Right renal cortex interstitium (tissue), 3 donors: ENCODE results near the gene KRTAP5-10. TPM values are rescaled to one million over a fixed set of nuclear protein-coding genes. Genes with fewer than 3 reads are reported as not detected.
"Not testable (repeated sequence)": the region's sequence is repeated elsewhere in the genome, so short reads cannot be mapped to it uniquely, and the experiment has no call there.

ENCODE experiments used
- DNase-seq, 3 donors: peaks; one replicate each; pipeline ENCODE4 v3.0.0-alpha.2; 2013; ENCODE audit warnings: low read depth in 3 of 3, low spot score in 2 of 3
- polyA plus RNA-seq, 3 donors: library from polyadenylated mRNA; unstranded; fragments of 120-200 nt; gene quantifications; one replicate each; pipeline ENCODE4 v1.2.1, GENCODE V29; 2013; ENCODE audit not compliant: insufficient read length in 3 of 3

The KRTAP5-10 gene
- polyA plus RNA-seq, 3 donors, result 0.18 to 0.24 (median 0.20) TPM

DNA sequence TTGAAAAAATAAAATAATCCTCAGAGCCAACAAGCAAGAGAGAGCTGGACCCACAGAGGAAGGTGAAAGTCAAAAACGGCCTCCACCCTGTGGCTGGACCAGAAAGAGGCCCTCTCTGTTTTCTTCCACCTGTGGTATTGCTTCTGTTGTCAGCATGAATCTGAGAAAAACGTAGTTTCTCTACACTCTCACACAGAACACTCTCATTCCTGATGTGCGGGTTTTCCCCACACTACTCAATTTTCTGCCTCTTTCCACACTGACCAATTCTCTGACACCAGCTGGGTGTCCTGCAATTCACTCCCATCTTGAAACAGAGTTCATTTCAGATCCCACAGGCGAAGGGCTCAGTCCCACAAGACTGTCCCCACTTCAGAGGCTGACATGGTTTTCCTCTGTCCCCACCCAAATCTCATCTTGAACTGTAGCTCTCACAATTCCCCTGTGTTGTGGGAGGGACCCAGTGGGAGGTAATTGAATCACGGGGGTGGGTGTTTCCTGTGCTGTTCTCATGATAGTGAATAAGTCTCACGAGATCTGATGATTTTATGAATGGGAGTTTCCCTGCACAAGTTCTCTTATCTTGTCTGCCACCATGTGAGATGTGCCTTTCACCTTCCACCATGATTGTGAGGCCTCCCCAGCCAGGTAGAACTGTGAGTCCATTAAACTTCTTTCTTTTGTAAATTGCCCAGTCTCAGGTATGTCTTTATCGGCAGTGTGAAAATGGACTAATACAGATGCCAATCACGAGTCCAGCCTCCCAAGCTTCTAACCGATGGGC is 24.6 kb upstream of the KRTAP5-10 start:
- DNase-seq, result not testable (repeated sequence)

DNA sequence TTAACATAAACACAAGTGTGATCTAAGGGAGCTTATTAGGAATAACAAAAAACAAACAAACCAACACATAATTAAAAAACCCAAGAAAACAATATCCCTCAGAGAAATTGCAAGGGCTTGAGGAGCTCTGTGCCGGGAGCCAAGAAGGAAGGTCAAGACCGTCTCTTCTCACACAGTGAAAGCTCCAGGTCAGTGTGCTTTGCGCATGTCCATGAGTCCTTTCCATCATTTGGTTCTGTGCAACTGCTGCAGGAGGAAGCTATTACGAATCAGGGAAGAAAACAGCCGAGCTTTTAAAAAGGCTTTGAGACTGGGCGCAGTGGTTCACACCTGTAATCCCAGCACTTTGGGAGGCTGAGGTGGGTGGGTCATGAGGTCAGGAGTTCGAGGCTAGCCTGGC is 23.0 kb upstream of the KRTAP5-10 start:
- no peak for DNase-seq

DNA sequence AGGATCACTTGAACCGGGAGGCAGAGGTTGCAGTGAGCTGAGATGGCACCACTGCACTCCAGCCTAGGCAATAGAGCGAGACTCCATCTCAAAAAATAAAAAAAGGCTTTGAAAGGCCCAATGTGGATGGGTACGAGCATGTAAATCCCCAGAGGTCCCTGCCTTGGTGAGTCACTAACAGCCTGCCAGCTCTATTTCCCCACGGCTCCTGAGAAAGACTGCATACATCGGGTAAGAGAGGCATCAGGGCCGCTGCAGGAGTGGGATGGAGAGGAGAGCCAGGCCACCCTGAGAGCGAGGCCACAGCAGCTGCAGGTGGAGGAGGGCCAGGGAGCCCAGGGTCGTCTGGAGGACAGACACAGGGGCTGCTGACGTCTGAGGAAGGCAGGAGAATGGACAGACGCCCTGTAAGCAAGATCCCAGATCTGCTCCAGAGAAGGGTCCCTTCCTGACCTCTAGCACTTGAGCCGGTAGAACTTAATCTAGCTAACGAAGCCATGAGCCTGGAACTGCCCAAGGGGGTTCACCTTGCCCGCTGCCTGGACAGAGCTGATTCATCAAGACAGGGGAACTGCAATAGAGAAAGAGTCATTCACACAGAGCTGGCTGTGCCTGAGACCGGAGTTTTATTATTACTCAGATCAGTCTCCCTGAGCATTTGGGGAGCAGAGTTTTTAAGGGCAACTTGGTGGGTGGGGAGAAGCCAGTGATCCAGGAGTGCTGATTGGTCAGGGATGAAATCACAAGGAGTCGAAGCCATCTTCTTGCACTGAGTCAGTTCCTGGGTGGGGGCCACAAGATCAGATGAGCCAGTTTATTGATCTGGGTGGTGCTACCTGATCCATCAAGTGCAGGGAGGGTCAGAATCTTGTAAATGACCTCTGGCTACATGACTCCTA is 22.2 kb upstream of the KRTAP5-10 start:
- DNase-seq, result no peak

DNA sequence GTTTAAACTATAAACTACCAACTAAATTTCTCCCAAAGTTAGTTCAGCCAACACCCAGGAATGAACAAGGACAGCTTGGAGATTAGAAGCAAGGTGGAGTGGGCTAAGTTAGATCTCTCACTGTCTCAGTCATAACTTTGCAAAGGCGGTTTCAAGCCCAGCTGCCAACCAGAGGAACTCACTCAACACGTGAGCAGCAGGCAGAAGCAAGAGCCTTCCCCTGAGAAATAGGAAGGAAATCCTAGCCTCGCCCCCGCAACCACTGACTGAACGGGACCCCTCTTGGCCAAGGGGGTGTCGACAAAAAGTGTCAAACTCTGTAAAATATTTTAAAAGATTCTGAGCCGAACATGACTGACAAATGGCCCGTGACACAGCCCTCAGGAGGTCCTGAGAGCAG is 21.5 kb upstream of the KRTAP5-10 start:
- DNase-seq, result no peak

DNA sequence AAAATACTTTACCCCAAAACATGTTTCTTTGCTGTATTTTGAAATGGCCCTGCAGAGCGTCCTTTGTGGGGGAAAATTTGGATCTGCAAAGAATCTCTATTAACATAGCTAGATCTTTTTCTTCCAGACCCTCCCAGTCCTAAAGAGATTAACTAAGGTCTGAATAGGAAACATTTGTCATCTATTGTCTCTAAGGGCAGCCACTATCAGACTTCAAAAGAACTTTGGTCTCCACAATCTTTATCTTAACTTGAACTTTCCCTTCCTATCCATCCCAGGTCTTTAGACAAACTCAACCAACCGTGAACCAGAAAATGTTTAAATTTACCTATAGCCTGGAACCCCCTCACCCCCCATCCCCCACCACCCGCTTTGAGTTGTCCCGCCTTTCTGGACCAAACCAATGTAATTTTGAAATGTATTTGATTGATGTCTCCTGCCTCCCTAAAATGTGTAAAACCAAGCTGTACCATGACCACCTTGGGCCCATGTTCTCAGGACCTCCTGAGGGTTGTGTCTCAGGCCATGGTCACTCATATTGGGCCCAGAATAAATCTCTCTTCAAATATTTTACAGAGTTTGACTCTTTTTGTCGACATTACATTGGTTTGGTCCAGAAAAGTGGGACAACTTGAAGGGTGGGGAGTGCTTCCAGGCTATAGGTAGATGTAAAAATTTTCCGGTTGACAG is 20.7 kb upstream of the KRTAP5-10 start:
- DNase-seq, result no peak

DNA sequence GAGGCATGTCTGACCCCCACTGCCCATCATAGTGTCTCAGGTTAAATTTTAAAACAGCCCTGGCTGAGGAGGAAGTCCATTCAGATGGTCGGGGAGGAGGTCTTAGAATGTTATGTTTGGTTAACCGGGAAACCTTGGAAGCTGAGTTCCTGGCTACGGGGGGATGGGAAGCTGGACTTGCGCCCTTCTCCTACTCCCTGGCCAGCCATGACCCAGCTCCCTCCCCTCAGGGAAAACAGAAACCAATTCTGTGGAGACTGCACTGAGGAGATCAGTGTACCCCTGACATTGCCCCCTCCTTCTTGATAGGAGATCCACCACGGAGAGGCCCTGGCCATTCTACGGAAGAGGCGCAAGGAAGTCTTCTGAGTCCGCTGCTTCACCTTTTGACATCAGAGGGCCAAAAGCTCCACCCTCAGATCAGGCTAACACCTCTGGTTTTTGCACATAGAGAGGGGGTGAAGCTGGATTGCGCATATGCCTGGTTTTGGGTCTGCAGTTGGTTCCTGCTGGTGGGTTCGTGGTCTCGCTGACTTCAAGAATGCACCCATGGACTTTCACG is 19.9 kb upstream of the KRTAP5-10 start:
- no peak for DNase-seq

DNA sequence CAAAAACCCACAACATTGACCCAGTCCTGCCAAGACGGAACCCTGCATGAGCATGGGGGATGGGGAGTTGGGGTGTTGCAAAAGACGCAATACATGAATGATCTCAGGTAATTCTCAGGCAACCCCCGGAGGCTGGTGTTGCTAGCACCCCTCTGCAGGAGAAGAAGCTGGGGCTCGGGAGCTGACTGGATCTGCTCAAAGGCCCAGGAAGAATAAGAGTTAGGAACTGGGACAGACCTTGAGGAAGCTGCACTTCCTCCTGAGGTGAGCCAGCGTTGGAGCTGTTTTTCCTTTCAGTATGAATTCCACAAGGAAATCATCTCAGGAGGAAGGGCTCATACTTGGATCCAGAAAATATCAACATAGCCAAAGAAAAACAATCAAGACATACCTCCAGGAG is 17.2 kb upstream of the KRTAP5-10 start, which contains the start of gene KRTAP5-9:
TSS of gene KRTAP5-9 (plus strand) at position 301 of the 400 bp plus-strand sequence. CDS start 238 bp downstream, outside the sequence.
- DNase-seq, result no peak

DNA sequence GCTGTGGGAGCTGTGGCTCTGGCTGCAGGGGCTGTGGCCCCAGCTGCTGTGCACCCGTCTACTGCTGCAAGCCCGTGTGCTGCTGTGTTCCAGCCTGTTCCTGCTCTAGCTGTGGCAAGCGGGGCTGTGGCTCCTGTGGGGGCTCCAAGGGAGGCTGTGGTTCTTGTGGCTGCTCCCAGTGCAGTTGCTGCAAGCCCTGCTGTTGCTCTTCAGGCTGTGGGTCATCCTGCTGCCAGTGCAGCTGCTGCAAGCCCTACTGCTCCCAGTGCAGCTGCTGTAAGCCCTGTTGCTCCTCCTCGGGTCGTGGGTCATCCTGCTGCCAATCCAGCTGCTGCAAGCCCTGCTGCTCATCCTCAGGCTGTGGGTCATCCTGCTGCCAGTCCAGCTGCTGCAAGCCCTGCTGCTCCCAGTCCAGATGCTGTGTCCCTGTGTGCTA is 16.6 kb upstream of the KRTAP5-10 start:
- DNase-seq, result no peak

DNA sequence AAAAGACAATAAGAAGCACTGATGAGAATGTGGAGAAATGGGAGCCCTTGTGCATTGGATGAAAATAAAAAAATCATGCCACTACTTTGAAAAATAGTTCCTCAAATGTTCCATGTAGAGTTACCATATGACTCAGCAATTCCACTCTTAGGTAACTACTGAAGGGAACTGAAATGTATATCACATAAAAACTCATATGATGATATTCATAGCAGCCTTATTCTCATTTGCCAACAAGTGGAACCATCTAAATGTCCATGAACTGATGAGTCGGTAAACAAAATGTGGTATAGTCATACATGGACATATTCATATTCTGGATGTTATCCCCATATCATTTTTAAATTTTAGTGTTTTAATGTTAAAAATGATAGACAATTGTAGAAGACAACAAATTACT is 13.7 kb upstream of the KRTAP5-10 start:
- DNase-seq, result no peak

DNA sequence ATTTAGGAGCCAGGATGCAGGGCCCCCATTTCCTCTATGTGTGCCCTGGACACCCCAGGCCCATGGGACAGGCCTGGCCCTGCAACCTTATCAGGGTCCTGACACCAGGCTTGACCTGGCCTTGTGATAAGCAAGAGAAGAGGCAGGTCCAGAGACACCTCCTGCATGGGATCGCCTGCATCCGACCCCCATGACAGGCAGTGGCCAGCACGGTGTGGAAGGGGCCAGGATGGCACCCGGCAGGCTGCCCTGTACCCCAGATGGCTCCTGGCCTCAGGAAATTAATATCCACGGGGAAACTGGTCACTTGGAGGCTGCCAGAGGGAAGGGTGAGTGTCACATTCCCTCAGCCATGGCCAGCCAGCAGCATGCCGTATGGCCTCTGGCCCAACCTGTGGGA is 10.4 kb upstream of the KRTAP5-10 start:
- DNase-seq, result no peak

DNA sequence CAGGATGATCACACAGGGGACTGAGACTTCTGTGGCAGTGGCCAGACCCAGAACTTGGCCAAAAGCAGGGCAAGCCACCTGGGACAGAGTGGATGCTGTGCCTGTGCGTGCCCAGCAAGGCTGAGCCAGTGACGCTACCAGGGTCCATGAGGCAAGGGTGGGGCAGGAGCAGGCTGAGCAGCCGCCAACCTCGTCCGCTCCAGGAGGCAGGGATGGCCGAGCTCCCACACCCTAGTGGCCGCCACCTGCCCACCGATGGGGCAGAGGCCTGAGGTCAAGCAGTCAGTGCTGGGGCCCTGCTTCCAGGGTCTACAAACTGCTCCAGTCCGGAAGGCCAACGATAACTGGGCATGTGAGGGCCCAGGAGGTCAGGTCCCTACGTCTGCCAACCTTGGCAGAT is 9.9 kb upstream of the KRTAP5-10 start:
- DNase-seq, result no peak

DNA sequence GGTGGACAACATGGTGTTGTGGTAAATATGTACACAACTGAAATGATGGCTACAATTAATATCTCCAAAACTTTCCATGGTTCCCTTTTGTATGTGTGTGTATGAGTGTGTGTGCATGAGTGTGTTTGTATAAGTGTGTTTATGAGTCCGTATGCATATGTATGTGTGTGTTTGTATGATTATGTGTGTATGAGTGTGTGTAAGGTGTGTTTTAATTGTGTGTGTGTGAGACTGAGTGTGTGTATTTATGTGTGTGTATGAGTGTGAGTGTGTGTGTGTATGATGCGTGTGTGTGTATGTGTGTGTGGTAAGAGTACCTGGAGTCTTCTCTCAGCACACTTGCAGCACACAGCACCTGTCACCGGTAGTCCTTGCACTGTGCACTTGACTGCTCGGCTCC is 9.3 kb upstream of the KRTAP5-10 start:
- DNase-seq, result no peak

DNA sequence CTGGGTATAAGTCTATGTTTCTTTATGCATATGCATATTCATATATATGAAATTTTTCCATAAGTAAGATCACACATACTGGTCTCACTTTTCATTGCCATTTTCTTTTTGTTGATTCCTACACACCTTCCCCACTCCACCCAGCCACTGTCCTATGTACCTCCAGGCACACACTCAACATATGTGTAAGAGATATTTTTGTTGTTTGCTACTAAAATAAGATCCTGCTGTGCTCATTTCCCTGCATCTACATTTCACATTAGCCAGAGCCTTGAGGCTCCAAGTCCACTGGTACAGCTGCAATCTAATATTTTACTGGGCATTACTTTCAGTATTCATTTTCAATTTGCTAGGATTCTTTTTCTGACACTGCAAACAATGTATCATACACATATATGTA is 8.1 kb upstream of the KRTAP5-10 start:
- no peak for DNase-seq

DNA sequence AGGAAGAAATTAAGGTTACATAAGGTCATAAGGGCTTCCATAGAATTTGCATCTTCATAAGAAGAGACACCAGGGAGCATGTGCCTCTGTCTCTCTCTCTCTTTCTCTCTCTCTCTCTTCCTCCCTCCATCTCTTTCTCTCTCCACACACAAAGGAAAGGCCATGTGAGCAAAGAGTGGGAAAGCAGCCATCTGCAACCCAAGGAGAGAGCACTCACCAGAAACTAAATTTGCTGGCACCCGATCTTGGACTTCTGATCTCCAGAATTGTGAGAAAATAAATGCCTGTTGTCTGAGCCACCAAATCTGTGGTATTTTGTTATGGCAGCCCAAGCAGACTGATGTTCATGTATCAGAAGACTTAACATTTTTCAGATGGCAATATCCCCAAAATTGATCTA is 6.4 kb upstream of the KRTAP5-10 start:
- no peak for DNase-seq

DNA sequence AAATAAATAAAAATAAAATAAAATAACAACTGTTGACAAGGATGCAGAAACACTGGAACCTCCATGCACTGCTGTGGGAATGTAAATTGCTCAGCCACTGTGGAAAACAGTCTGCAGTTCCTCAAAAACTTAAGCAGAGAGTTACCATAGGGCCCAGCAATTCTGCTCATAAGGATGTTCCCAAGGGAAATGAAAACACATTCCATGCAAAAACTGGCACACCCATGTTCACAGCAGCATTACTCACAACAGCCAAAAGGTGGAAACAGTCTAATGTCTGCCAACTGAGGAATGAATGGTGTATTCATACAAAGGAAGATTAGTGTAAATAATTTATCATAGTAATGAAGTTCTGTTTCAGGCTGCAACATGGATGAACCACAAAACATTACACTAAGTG is 3.2 kb upstream of the KRTAP5-10 start:
- no peak for DNase-seq

DNA sequence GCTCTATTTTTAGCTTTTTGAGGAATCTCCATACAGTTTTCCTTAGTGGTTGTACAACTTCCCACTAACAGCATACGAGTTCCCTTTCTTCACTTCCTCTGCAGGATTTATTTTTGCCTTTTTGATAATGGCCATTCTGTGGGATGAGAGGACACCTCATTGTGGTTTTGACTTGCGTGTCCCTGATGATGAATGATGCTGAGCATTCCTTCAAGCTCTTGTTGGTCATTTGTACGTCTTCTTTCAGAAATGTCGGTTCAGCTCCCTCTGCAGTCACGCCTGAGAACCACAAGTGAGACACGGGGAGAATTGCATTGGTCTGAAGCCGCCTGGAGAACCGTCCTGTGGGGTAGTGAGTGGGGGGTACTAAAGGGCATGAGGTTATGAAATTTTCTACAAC is 2.0 kb upstream of the KRTAP5-10 start:
- DNase-seq, result no peak

DNA sequence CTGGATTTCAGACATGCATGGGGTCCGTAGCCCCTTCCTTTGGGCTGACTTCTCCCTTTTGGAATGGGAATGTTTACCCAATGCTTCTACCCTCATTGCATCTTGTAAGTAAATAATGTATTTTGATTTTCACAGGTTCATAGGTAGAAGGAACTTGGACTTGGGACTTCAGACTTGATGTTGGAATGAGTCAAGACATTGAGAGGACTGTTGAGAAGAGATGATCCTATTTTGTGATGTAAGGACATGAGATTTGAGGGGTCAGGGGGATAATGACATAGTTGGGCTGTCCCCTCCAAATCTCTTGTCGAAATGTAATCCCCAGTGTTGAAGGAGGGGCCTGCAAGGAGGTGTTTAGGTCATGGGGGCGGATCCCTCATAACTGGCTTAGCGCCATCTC is 933 bp upstream of the KRTAP5-10 start:
- no peak for DNase-seq

DNA sequence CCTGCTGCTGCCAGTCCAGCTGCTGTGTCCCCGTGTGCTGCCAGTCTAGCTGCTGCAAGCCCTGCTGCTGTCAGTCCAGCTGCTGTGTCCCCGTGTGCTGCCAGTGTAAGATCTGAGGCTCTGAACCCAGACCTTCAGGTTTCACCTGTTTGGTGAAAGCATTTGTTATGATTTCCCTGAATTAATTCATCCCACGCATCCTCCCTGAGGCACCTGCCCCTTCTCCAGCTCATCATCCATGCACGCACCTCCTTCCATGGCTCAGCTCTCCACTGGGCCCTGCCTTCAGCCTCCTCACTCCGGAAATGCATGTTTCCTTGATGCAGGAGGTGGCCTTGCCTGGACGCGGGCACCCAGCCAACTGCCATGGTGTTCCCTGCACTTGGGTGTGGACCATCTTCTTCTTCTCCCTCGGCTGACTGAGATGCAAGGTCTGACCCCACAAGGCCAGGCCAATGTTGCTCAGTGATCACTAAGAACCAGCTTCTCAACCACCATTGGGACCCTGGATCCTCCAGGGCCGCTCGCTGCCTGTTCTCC is 788 bp downstream of the KRTAP5-10 start:
- DNase-seq, result no peak

DNA sequence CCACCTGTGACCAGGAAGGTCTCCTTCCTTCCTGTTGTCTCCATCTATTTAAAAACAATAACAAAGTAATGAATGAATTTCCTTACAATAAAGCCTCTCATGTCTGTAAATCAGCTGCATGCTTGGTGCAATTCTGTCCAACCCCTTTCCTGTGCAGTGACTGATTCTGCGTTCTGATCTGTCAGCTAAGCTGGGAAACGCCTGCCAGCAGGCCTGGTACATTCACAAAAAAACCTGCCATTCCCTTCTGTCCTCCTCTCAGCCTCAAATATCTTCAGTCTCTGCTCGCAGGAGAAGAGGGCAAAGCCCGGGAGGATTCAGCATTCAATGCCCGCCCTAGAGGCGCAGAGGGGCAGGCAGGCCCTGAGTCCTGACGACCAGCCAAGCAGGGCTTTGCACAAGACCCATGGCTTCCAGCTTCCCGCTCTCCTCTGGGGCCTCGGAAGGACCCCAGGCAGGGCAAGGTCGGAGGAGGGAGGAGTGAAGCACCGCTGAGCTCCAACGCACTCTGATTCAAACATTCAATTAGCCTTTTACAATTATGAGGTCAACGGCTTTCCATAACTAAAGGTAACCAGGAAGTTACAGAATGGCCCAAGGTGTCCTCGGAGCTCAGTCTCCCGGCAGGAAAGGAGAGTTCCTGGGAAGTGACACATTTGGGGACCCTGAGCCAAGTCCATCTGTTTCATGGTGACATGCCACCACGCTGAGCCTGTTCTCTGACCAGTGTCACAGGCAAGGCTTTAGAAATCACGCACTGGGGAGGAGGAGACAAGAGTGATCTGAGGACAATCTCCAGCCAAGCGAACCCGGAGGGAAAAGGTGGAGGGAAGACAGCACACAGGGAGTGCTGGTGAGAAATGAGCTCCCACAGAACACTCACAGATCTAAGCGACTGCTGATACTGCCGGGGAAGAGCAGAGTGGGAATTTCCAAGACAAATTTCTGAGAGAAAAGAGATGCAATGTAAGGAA is 1.6 kb downstream of the KRTAP5-10 start:
- DNase-seq, result not testable (repeated sequence)
